Activated CD4-positive, alpha-beta T cell treated with anti-CD3 and anti-CD28 coated beads for 4 hours (primary cell): ENCODE results near the gene ARHGEF17.

Source experiments
- DNase-seq, 2 donors: peaks; one replicate each; pipeline ENCODE4 v3.0.0-alpha.2; 2020

ARHGEF17 gene

GRCh38 chr11:73315293-73316020 lies 7.4 kb downstream of the ARHGEF17 start:
- DNase-seq: no peak

GRCh38 chr11:73316422-73316821 lies 8.3 kb downstream of the ARHGEF17 start:
- DNase-seq: no peak

- no peak for DNase-seq
Observed at GRCh38 chr11:73317373-73317772, 9.3 kb downstream of the ARHGEF17 start.

DNA sequence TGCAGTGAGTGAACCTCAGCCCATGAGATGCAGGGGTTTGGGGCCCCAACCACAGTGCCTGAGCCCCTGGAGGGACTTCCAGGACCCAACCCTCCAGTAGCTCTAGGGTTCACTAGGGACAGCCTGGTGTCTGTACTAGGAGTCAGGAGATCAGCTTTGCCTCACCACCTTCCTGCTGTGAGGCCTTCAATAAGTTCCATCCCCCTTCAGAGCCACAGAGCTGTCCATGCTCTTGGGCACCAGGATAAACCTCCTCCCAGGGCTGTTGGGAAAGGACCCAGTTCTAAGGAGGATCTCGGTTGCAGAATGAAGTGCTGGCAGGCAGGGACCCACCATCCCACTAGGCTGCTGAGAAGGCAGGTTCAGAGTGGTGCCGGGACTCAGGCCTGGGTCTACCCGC lies 9.7 kb downstream of the ARHGEF17 start:
- DNase-seq: no peak

GRCh38 chr11:73318501-73319011 lies 10.5 kb downstream of the ARHGEF17 start:
- DNase-seq: no peak

GRCh38 chr11:73320763-73321603 lies 12.9 kb downstream of the ARHGEF17 start:
- no peak for DNase-seq

DNA sequence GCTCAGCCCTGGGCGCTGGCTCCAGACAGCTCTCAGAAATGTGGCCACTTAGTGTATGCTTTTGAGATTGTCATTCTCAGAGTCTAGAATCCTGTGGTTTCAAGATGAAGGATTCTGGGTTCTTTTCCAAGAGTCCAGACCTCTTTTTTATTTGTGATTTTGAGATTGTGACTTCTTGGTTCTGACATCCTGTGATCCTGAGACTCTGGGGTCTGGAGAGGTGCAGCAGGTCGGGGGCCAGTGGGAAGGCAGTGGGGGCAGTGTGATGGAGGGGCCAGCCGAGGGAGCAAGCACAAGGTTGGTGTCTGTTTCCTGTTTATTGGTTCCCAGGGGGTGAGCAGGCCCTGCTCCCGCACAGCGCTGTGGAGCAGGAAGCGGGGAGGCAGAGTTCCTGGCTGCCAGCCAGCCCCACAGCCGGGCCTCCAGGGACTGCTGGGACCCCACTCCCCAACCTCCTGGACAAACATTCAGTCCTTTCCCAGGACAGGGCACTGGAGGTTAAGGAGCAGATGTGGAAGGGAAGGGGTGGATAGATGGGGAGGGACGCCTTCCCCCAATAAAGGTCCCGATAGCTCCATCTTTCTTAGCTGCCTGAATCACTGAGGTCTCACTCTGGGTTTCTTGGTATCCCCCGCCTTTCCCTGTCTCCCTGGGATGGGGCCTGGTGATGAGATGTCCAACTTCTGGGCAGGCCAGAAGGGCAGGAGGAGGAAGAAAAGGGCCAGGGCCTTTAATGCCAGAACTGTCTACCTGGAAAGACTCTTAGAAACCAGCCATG lies 13.7 kb downstream of the ARHGEF17 start:
- DNase-seq: no peak

GRCh38 chr11:73322382-73323306 lies 14.6 kb downstream of the ARHGEF17 start:
- DNase-seq: no peak

DNA sequence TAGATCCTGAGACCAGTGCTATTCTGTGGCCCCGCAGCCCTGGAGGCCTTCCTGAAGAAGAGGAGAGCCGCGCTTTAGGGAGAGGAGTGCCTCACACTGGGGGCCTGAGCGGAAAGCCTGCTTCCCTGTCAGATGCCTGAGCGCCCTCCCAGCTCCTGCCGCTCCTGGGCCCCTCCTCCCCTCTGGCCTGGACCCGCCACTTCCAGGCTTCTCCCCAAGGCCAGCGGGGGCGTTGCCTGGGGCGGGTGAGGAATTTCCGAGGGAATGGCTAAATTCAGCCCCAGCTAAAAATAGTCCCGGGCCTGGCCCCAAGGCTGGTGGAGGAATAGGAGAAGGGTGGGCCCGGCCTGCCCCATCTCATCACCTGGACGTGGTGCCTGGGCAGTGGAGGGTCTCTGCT lies 15.4 kb downstream of the ARHGEF17 start:
- no peak for DNase-seq

GRCh38 chr11:73324116-73324515 lies 16.0 kb downstream of the ARHGEF17 start:
- no peak for DNase-seq

DNA sequence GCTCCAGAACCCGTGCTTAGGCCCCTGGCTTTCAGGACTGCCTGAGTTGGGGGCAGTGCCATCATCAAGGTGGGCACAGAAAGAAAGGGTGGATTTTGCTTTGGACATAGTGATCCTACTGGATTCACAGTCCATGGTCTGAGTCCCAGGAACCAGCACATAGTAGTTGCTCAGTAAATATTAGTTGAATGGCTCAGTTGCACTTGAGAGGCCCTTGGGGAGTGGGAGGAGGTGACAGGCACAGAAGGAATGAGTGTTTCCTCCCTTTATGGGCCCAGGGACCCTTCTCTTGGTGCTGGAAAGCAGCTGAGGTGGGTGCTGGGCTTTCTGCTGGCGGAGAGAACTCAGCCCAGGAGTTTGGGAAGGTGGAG lies 16.6 kb downstream of the ARHGEF17 start:
- no peak for DNase-seq

GRCh38 chr11:73325036-73325981 lies 17.2 kb downstream of the ARHGEF17 start:
- no peak for DNase-seq

GRCh38 chr11:73326929-73327811 lies 19.1 kb downstream of the ARHGEF17 start:
- no peak for DNase-seq

GRCh38 chr11:73327812-73328364 lies 19.8 kb downstream of the ARHGEF17 start:
- no peak for DNase-seq

- no peak for DNase-seq
Observed at GRCh38 chr11:73330569-73331093, 22.6 kb downstream of the ARHGEF17 start.

GRCh38 chr11:73331138-73331916 lies 23.3 kb downstream of the ARHGEF17 start:
- DNase-seq: no peak

DNA sequence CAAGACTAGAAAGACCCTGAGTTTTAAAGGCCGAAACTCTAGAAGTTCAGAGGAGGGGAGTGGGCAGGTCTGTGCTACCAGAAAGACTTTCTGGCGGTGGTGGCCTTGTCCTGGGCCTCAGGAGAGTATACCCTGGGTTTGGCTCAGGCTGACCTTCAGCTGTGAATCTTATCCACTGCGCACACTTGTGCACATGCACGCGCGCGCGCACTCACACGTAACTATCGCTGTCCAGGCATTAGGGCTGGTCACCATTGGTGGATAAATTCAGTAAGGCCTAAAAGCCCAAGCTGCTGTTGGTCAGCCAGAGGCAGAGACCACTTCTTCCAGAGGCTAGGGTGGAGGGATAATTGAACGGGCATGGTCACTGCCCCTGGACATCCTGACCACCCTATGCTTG lies 25.1 kb downstream of the ARHGEF17 start:
- DNase-seq: no peak

DNA sequence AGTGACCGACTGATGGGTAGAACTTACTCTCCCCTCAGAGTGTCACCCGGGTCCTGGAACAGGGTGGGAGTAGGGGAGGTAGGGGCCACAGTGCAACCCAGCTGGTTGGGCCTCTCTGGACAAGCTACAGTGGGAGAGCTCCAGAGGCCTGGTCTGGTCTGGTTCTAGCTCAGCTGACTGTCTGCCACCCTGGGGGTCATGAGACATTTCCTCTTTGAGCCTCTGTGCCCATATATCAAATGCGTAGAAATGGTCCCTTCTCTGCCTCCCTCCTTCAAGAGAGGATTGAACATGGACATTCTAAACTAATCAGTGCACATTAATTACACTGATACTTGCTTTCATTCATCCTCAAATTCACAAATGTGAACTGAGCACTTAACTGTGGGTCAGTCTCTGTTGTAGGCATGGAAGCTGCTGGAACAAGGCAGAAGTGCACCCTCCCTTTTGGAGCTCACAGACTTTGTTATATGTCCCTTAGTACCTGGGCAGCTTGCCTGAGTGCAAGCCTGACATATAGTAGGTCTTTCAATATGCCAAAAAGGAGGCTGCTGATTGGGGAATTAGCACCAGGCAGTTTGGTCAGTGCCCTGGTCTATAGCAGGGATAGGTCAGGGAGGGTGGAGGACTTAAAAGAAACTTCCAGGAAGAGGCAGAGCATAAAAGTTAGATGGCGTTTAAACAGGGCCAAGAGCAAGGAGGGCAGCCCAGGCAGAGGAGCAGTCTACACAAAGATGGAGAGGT lies 25.7 kb downstream of the ARHGEF17 start:
- no peak for DNase-seq
